Psoas muscle (tissue), 8 donors: ENCODE measurements around the gene NOD2. TPM values are rescaled to one million over a fixed set of nuclear protein-coding genes. Genes with fewer than 3 reads are reported as not detected.

ENCODE experiments used
- ATAC-seq, 4 donors: fragments of 200-7000 bp; cut with Tn5 transposase; one replicate each; pipeline ENCODE4 v1.9.1; 2020; ENCODE audit warnings: moderate library complexity in 3 of 4, mild to moderate bottlenecking in 2 of 4
- DNase-seq, 2 donors: peaks; one replicate each; pipeline ENCODE4 v3.0.0-alpha.2; 2020
- H3K27ac ChIP-seq: fragments of 200-600 bp; one replicate; pipeline ENCODE4 v1.8.0; 2022
- H3K27me3 ChIP-seq, 3 donors: fragments of 200-600 bp in 1 of 3; one replicate each; pipeline versions ENCODE4 v1.6.1 to v1.8.0; 2013 to 2022; ENCODE audit warnings: low read length in 2 of 3, mild to moderate bottlenecking in 2 of 3, moderate library complexity in 1 of 3; ENCODE audit not compliant: insufficient read depth in 3 of 3
- H3K36me3 ChIP-seq, 2 donors: fragments of 200-600 bp in 1 of 2; one replicate each; pipeline versions ENCODE4 v1.6.1 to v1.8.0; 2013 to 2022; ENCODE audit warnings: low read depth in 1 of 2, mild to moderate bottlenecking in 1 of 2, moderate library complexity in 1 of 2; ENCODE audit not compliant: insufficient read depth in 1 of 2
- H3K4me1 ChIP-seq: fragments of 200-600 bp; one replicate; pipeline ENCODE4 v1.8.0; 2022
- H3K4me3 ChIP-seq: fragments of 200-600 bp; one replicate; pipeline ENCODE4 v1.8.0; 2022; ENCODE audit warnings: mild to moderate bottlenecking
- H3K9me3 ChIP-seq: fragments of 200-600 bp; one replicate; pipeline ENCODE4 v1.8.0; 2022
- WGBS, 3 donors: extraction: QIAGEN DNeasy Blood & Tissue Kit; methylation state at CpG; one replicate each; pipeline versions ENCODE4 v1.1.6 to v1.1.7; 2013; 5-methylcytosine and 5-hydroxymethylcytosine counted together
- intact Hi-C, 2 donors: fragments of 100-400 bp; cut with DNase I; formaldehyde crosslinking; loops; one replicate each; pipeline versions ENCODE4 v1.11.0 to v1.14.2; 2022
- polyA plus RNA-seq, 3 donors: library from polyadenylated mRNA; stranded (reverse); fragments of 200-250 nt; gene quantifications; one replicate each; pipeline ENCODE4 v1.2.3, GENCODE V29; 2013
- total RNA-seq, 4 donors: library from RNA; stranded (reverse); fragmentation: NEBNext Ultra II Directional in 2 of 4; extraction: Animal tissue kit (Norgen Biotek cat#: 25700) in 2 of 4; gene quantifications; one replicate each; pipeline versions ENCODE4 v1.2.1 to v1.2.4, GENCODE V29; 2021 to 2023
- TF ChIP-seq, protein P1 (sequence below): fragments of 200-600 bp; IDR thresholded peaks from one replicate; pipeline ENCODE4 v1.8.0; 2022; ENCODE audit warnings: antibody characterized with exemption
- donor health status: healthy with polysubstance abuse.
- donor health status: DM: no; HTN: no; CAD: no; lungs with moderate emphysema.
- donor health status: Bipolar disorder and iron deficiency.
- donor health status: healthy.
- donor health status: DM: yes; HTN: yes; CAD: no.
- donor health status: DM: no; HTN: no; CAD: no.
- donor health status: DM: no; HTN: no; CAD: no.
- donor health status: DM: yes; HTN: yes; CAD: no.

Gene NOD2
- total and polyA plus RNA-seq, 7 donors = 0.07 to 0.74 (median 0.25) TPM

- peaks cover 0 to 9% (median 3%) of the 10 kb centered on the region in 3 donors for H3K27me3 ChIP-seq
- H3K4me3 ChIP-seq = no peak overlapping the region
- TF ChIP-seq, protein P1, sequence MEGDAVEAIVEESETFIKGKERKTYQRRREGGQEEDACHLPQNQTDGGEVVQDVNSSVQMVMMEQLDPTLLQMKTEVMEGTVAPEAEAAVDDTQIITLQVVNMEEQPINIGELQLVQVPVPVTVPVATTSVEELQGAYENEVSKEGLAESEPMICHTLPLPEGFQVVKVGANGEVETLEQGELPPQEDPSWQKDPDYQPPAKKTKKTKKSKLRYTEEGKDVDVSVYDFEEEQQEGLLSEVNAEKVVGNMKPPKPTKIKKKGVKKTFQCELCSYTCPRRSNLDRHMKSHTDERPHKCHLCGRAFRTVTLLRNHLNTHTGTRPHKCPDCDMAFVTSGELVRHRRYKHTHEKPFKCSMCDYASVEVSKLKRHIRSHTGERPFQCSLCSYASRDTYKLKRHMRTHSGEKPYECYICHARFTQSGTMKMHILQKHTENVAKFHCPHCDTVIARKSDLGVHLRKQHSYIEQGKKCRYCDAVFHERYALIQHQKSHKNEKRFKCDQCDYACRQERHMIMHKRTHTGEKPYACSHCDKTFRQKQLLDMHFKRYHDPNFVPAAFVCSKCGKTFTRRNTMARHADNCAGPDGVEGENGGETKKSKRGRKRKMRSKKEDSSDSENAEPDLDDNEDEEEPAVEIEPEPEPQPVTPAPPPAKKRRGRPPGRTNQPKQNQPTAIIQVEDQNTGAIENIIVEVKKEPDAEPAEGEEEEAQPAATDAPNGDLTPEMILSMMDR = peak; percentile 12
- no peaks in the 10 kb centered on the region for H3K4me1 ChIP-seq
- intact Hi-C loops = loop anchor here in 1 of 2 donors (5.0 kb wide), 1 partner anchor 70 kb away; no protein-coding TSS in a partner anchor
- no peaks in the 10 kb centered on the region for H3K36me3 ChIP-seq
- DNase-seq (no peak), ATAC-seq (no peak)
- H3K27ac ChIP-seq = no peak overlapping the region
- no peaks in the 10 kb centered on the region for H3K9me3 ChIP-seq
- WGBS, 3 donors = 78 to 81% (median 81%) methylated on average over 7 of the region's 7 CpGs
Observed at GRCh38 chr16:50677351-50677750, 16.1 kb upstream of the NOD2 start.

DNA sequence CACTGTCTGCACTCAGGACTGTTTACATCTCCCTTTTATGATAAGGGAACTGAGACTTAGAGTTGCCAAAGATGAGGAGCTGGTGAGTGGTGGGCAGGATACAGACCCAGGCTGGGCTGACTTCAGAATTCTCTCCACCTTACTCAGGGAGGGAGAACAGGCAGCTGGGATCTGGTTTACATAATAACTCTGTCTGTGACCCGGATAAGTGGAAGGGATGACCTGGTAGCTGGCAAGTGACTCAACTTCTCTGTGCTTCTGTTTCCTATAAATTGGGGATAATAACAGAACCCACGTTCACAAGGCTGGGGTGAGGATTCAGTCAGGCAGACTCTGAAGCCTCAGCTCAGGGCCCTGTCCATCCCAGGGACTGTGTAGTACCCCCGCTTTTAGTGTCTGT lies 14.9 kb upstream of the NOD2 start:
- intact Hi-C loops = loop anchor here in 1 of 2 donors (5.0 kb wide), 1 partner anchor 69 kb away; no protein-coding TSS in a partner anchor
- 70 to 71% (median 71%) methylated on average over 3 of the region's 3 CpGs for WGBS, 3 donors
- no peak overlapping the region for H3K4me3 ChIP-seq
- H3K36me3 ChIP-seq = no peaks in the 10 kb centered on the region
- H3K9me3 ChIP-seq = no peaks in the 10 kb centered on the region
- peaks cover 0 to 1% (median 0%) of the 10 kb centered on the region in 3 donors for H3K27me3 ChIP-seq
- ATAC-seq (no peak), DNase-seq (no peak)
- H3K4me1 ChIP-seq = no peaks in the 10 kb centered on the region
- TF ChIP-seq, protein P1 = no peak
- H3K27ac ChIP-seq = no peak overlapping the region

DNA sequence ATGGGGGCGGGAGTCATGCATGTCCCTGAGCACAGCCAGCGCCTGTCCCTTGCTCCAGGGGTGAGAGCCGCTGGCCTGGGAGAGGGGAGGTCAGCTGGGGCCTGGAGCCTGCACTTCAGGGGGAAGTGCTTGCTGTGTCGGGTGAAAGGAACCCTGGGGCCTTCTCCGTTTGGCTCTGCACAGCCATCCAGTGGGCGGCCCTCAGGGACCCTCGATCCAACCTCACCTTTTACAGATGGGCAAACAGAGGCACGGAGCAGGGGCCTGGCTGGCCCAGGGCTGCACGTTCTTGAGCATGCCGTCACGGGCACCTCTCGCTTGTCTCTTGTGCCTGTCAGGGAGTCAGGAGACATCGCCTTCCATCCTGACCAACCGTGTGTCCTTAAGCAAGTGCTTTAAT lies 14.1 kb upstream of the NOD2 start:
- Histone ChIP-seq H3K4me1 (no peaks in the 10 kb centered on the region), H3K4me3 (no peak overlapping the region), H3K27me3 (no peaks in the 10 kb centered on the region), H3K9me3 (no peaks in the 10 kb centered on the region), H3K36me3 (no peaks in the 10 kb centered on the region), H3K27ac (no peak overlapping the region)
- WGBS, 3 donors = 90 to 91% (median 90%) methylated on average over 14 of the region's 14 CpGs
- intact Hi-C loops = loop anchor here in 1 of 2 donors (5.0 kb wide), 1 partner anchor 68 kb away; no protein-coding TSS in a partner anchor
- no peak for ATAC-seq
- DNase-seq = no peak
- TF ChIP-seq, protein P1 = no peak

- Histone ChIP-seq H3K4me3 (peak overlapping the region; percentile 43), H3K9me3 (no peaks in the 10 kb centered on the region), H3K4me1 (no peaks in the 10 kb centered on the region), H3K36me3 (no peaks in the 10 kb centered on the region), H3K27me3 (no peaks in the 10 kb centered on the region), H3K27ac (no peak overlapping the region)
- 86 to 93% (median 89%) methylated on average over 6 of the region's 6 CpGs for WGBS, 3 donors
- intact Hi-C loops = loop anchor here in 1 of 2 donors (5.0 kb wide), 1 partner anchor 67 kb away; no protein-coding TSS in a partner anchor
- ATAC-seq (no peak), DNase-seq (no peak)
- TF ChIP-seq, protein P1 = no peak
Observed at GRCh38 chr16:50679676-50680555, 13.5 kb upstream of the NOD2 start.
